OCI-LY7 (cell line): Measurements from ENCODE around the gene SORBS2.

ENCODE experiments used
- CTCF ChIP-seq: fragments of 200-600 bp; sonication (generic); conservative IDR thresholded peaks from 2 replicates; pipeline ENCODE4 v1.5.1; 2014; ENCODE audit warnings: mild to moderate bottlenecking, antibody characterized with exemption, low read length, moderate library complexity, mixed read lengths
- EZH2phosphoT487 ChIP-seq: fragments of 200-600 bp; sonication (generic); IDR thresholded peaks from 2 replicates; pipeline ENCODE4 v1.6.1; 2018; ENCODE audit warnings: low read depth, borderline replicate concordance, mild to moderate bottlenecking, mixed run types, antibody characterized with exemption, low read length, moderate library complexity, mixed read lengths

GRCh38 chr4:185567381-185568376 lies 244.3 kb downstream of the SORBS2 start:
- TF ChIP-seq CTCF: no peak
- TF ChIP-seq EZH2phosphoT487: no peak
